ENCODE results near the gene AOC3. TPM values are rescaled to one million over a fixed set of nuclear protein-coding genes. Genes with fewer than 3 reads are reported as not detected.

AOC3 gene
- total RNA-seq, 1 experiment from 2014 or later = 2.8 TPM

- no peak overlapping the region for H3T11ph ChIP-seq (ENCODE audit: low read length)
- H3K9me3 ChIP-seq (ENCODE audit: control insufficient read depth, low read depth, low read length) = no peaks in the 10 kb centered on the region
- no peak overlapping the region for H3K4me3 Mint-ChIP-seq
- TF ChIP-seq, protein P1, sequence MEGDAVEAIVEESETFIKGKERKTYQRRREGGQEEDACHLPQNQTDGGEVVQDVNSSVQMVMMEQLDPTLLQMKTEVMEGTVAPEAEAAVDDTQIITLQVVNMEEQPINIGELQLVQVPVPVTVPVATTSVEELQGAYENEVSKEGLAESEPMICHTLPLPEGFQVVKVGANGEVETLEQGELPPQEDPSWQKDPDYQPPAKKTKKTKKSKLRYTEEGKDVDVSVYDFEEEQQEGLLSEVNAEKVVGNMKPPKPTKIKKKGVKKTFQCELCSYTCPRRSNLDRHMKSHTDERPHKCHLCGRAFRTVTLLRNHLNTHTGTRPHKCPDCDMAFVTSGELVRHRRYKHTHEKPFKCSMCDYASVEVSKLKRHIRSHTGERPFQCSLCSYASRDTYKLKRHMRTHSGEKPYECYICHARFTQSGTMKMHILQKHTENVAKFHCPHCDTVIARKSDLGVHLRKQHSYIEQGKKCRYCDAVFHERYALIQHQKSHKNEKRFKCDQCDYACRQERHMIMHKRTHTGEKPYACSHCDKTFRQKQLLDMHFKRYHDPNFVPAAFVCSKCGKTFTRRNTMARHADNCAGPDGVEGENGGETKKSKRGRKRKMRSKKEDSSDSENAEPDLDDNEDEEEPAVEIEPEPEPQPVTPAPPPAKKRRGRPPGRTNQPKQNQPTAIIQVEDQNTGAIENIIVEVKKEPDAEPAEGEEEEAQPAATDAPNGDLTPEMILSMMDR (conservative IDR thresholded peaks at IDR 0.05) = no peak
- H3K9ac ChIP-seq (ENCODE audit: extremely low read depth, insufficient read length, low read length) = no peak overlapping the region
- no peaks in the 10 kb centered on the region for H4K20me1 ChIP-seq (ENCODE audit: control insufficient read depth, insufficient read depth, insufficient read length)
- no peak overlapping the region for H2BK5ac ChIP-seq (ENCODE audit: insufficient read length, low read length)
- peaks cover 0 to 2% (median 0%) of the 10 kb centered on the region in 3 experiments; a peak in 1 of 7 replicates for H3K36me3 Mint-ChIP-seq (ENCODE audit: insufficient read depth in 1 of 3, low read depth in 3 of 3)
- H3K27ac ChIP-seq (ENCODE audit: insufficient read length, low read depth, low read length) = no peak overlapping the region
- H4K5ac ChIP-seq (ENCODE audit: insufficient read length, low read depth, low read length) = no peak overlapping the region
- no peak overlapping the region for H3K4me2 ChIP-seq (ENCODE audit: insufficient read depth, insufficient read length, low read length)
- H3K4me1 ChIP-seq (ENCODE audit: insufficient read depth, low read length) = no peaks in the 10 kb centered on the region
- H2BK12ac ChIP-seq (ENCODE audit: insufficient read length, low read depth, low read length) = no peak overlapping the region
- H3K27ac Mint-ChIP-seq = no peak overlapping the region
- no peak overlapping the region for H2BK15ac ChIP-seq (ENCODE audit: low read depth, low read length)
- no peak overlapping the region for H3K56ac ChIP-seq (ENCODE audit: insufficient read length, low read depth, low read length)
- H3K23ac ChIP-seq (ENCODE audit: insufficient read length, low read depth, low read length) = no peak overlapping the region
- H3K4ac ChIP-seq (ENCODE audit: low read depth, low read length) = no peak overlapping the region
- H3K27me3 Mint-ChIP-seq (ENCODE audit: low read depth) = peaks cover 20% of the 10 kb centered on the region
- H2AK5ac ChIP-seq (ENCODE audit: insufficient read length, low read length) = no peak overlapping the region
- no peak overlapping the region for H2AFZ ChIP-seq (ENCODE audit: low read length)
- no peak overlapping the region for H2BK20ac ChIP-seq (ENCODE audit: low read depth, low read length, poor library complexity, severe bottlenecking)
- H3K23me2 ChIP-seq (ENCODE audit: insufficient read length, low read depth, low read length, poor library complexity, severe bottlenecking) = peaks cover 6% of the 10 kb centered on the region
- no CpG with 5 or more reads among the region's 1 CpG for WGBS (ENCODE audit: extremely low coverage, insufficient read length, low lambda C conversion rate)
- no peaks in the 10 kb centered on the region for H3K79me1 ChIP-seq (ENCODE audit: insufficient read depth, low read depth, low read length, poor library complexity, severe bottlenecking)
- H3K27me3 ChIP-seq (ENCODE audit: insufficient read depth, low read length) = no peaks in the 10 kb centered on the region
- H3K79me2 ChIP-seq (ENCODE audit: insufficient read depth, low read length) = peaks cover 3% of the 10 kb centered on the region; the same call in 1 of the 2 replicates
- H3K14ac ChIP-seq (ENCODE audit: insufficient read depth, low read length) = no peak overlapping the region
- no peak overlapping the region for H2BK120ac ChIP-seq (ENCODE audit: low read depth, low read length, poor library complexity, severe bottlenecking)
- H4K91ac ChIP-seq (ENCODE audit: insufficient read length, low read depth, low read length) = no peak overlapping the region
- no peak overlapping the region for H3K18ac ChIP-seq (ENCODE audit: insufficient read length, low read depth, low read length)
- no peak for DNase-seq
- no peaks in the 10 kb centered on the region; a peak in 1 of 5 replicates for H3K9me3 Mint-ChIP-seq
- no peak overlapping the region for H4K8ac ChIP-seq (replicated peaks; ENCODE audit: insufficient read length, low read depth, low read length)
- H3K4me1 Mint-ChIP-seq = peaks cover 11 to 13% of the 10 kb centered on the region in 2 experiments
Measured at GRCh38 chr17:42827472-42827871, 23.5 kb upstream of the AOC3 start.

Measured in H9 (cell line).